ENCODE data around the gene APC2. TPM values are rescaled to one million over a fixed set of nuclear protein-coding genes. Genes with fewer than 3 reads are reported as not detected.

APC2 gene
- total RNA-seq, 1 experiment from 2014 or later = 1.4 TPM

DNA sequence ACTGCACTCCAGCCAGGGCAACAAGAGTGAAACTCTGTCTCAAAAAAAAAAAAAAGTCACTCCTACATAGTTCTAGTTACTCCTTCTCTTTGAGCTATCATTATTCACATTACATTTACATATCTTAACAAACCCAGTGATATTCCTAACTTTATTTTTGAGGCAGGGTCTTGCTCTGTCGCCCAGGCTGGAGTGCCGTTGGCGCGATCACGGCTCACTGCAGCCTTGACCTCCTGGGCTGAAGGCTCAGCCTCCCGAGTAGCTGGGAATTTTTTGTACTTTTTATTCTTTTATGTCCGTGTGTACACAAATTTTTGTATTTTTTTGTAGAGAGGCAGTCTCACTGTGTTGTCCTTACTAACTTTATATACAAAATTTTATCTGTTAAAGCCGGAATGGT is 12.3 kb upstream of the APC2 start:
- Histone ChIP-seq H3K4me2 (ENCODE audit: low read length) (peak overlapping the region; percentile 74), H3K9ac (ENCODE audit: low read length) (no peak overlapping the region), H4K20me1 (ENCODE audit: low read length) (peaks cover 31% of the 10 kb centered on the region), H2AFZ (ENCODE audit: low read length) (peak overlapping the region; percentile 71), H3K27ac (ENCODE audit: low read length) (no peak overlapping the region), H3K9me3 (ENCODE audit: low read length) (no peaks in the 10 kb centered on the region), H3F3A (ENCODE audit: low read length, unreplicated experiment) (peaks cover 6% of the 10 kb centered on the region), H3K27me3 (ENCODE audit: low read length) (no peaks in the 10 kb centered on the region), H3K4me3 (ENCODE audit: low read length) (peak overlapping the region; percentile 78; the same call in 1 of the 2 replicates), H3K4me1 (ENCODE audit: insufficient read depth, low read length) (peaks cover 11% of the 10 kb centered on the region), H3K9me2 (replicated peaks; ENCODE audit: low read length) (no peaks in the 10 kb centered on the region), H3K79me2 (ENCODE audit: low read length) (peaks cover 37% of the 10 kb centered on the region), H3K36me3 (ENCODE audit: low read depth, low read length) (peaks cover 30% of the 10 kb centered on the region)
- ATAC-seq (no peak), DNase-seq (no peak)
- intact Hi-C loops (cut with micrococcal nuclease) = no loop called here
- no TSS peak for BruUV-seq (replicated peaks)
- TF ChIP-seq CTCF (conservative IDR thresholded peaks at IDR 0.05; ENCODE audit: low read depth, low read length) = no peak
- no peak for TF ChIP-seq EZH2 (IDR thresholded peaks at IDR 0.05; ENCODE audit: low read length, unreplicated experiment)
- TF ChIP-seq EZH2phosphoT487 (IDR thresholded peaks at IDR 0.05; ENCODE audit: borderline replicate concordance, low read length) = no peak
- CTCF ChIA-PET = no interaction called here
- POLR2A ChIA-PET (ENCODE audit: unreplicated experiment) = no interaction called here

DNA sequence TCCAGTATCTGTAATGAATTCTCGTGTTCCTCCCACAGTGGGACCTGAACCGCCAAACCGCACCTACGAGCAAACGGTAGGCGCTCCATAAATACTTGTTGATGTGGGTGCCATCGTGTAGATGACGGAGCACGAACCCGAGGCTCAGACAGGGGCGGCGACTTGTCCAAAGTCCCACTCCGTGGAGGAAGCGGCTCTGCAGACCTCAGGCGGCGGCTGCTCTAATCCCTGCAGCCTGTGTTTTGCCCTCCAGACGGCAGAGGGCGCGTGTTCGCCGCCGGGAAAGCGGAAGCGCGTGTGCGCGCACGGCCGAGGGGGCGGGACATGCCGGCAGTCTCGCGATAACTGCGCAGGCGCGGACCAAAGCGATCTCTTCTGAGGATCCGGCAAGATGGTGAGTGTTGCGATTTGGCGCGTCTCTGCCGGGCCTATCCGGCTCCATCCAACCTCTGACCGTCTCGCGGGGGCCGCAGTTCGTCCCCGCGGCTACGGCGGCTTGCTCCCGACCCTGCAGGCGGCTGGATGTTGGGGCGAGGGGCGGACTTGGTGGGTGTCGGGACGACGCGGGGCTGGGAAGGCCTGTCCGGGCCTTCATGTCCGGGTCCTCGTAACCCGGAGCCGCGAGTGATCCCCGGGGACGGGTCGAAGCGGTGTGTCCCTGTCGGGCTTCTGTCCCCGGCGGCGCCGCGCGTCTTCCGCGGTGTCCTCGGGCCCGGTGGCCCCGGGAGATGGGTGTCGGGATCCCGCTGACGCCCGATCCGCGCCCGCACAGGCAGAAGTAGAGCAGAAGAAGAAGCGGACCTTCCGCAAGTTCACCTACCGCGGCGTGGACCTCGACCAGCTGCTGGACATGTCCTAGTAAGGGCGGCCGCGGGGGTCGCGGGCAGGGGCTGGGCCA is 11.6 kb upstream of the APC2 start, which contains the start of gene RPS15:
TSS of gene RPS15 (plus strand) at position 362 of the 898 bp plus-strand sequence. CDS start at position 392, 30 bp downstream.
- no peak for TF ChIP-seq EZH2 (IDR thresholded peaks at IDR 0.05; ENCODE audit: low read length, unreplicated experiment)
- TF ChIP-seq CTCF (conservative IDR thresholded peaks at IDR 0.05; ENCODE audit: low read depth, low read length) = peak; percentile 75
- H3K79me2 ChIP-seq (ENCODE audit: low read length) = peaks cover 37% of the 10 kb centered on the region
- CTCF ChIA-PET = no interaction called here
- intact Hi-C loops (cut with micrococcal nuclease) = no loop called here
- peak within 1 kb of the TSS; percentile 95 for H3K4me2 ChIP-seq (ENCODE audit: low read length)
- no peaks in the 10 kb centered on the region for H3K9me2 ChIP-seq (replicated peaks; ENCODE audit: low read length)
- ATAC-seq (peak; percentile 78), DNase-seq (peak; percentile 90)
- H3K4me3 ChIP-seq (ENCODE audit: low read length) = peak within 1 kb of the TSS; percentile 78
- peak within 1 kb of the TSS; percentile 71 for H2AFZ ChIP-seq (ENCODE audit: low read length)
- TSS peak; percentile 62 for BruUV-seq (replicated peaks)
- H3K9ac ChIP-seq (ENCODE audit: low read length) = peak within 1 kb of the TSS; percentile 100
- H4K20me1 ChIP-seq (ENCODE audit: low read length) = peaks cover 31% of the 10 kb centered on the region
- H3F3A ChIP-seq (ENCODE audit: low read length, unreplicated experiment) = peaks cover 6% of the 10 kb centered on the region
- peaks cover 11% of the 10 kb centered on the region for H3K4me1 ChIP-seq (ENCODE audit: insufficient read depth, low read length)
- H3K9me3 ChIP-seq (ENCODE audit: low read length) = no peaks in the 10 kb centered on the region
- POLR2A ChIA-PET (ENCODE audit: unreplicated experiment) = no interaction called here
- peak within 1 kb of the TSS; percentile 61 for H3K27ac ChIP-seq (ENCODE audit: low read length)
- peaks cover 30% of the 10 kb centered on the region for H3K36me3 ChIP-seq (ENCODE audit: low read depth, low read length)
- H3K27me3 ChIP-seq (ENCODE audit: low read length) = no peaks in the 10 kb centered on the region

DNA sequence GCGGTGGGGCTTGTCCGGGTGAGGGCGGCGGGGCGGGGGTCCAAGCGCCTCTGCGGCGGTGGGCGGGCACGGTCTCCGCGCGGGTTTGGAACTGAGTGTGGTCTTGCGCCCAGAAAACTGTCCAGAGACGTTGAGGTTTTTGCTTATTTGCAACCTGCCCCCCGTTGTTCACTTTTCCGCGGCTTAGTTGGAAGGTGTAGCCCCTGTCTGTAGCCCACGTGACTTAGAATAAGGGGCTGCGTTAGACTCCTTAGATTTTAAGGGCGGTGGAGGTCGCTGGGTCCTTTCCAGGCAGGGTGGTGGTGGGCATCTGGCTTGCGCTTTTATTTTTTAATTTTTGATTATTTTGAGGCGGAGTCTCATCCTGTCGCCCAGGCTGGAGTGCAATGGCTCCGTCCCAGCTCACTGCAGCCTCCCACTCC is 11.0 kb upstream of the APC2 start:
- H3K27me3 ChIP-seq (ENCODE audit: low read length) = no peaks in the 10 kb centered on the region
- CTCF ChIA-PET = no interaction called here

More for the DNA sequence above, 11.0 kb upstream of the APC2 start:
- TF ChIP-seq EZH2phosphoT487 (IDR thresholded peaks at IDR 0.05; ENCODE audit: borderline replicate concordance, low read length) (no peak), CTCF (conservative IDR thresholded peaks at IDR 0.05; ENCODE audit: low read depth, low read length) (no peak), EZH2 (IDR thresholded peaks at IDR 0.05; ENCODE audit: low read length, unreplicated experiment) (no peak)
- Histone ChIP-seq H3K9me2 (replicated peaks; ENCODE audit: low read length) (no peaks in the 10 kb centered on the region), H3F3A (ENCODE audit: low read length, unreplicated experiment) (peaks cover 6% of the 10 kb centered on the region), H3K79me2 (ENCODE audit: low read length) (peaks cover 37% of the 10 kb centered on the region), H3K4me3 (ENCODE audit: low read length) (peak overlapping the region; percentile 78), H3K27ac (ENCODE audit: low read length) (peak overlapping the region; percentile 61), H3K4me2 (ENCODE audit: low read length) (peak overlapping the region; percentile 95), H3K9me3 (ENCODE audit: low read length) (no peaks in the 10 kb centered on the region), H3K9ac (ENCODE audit: low read length) (peak overlapping the region; percentile 100), H3K36me3 (ENCODE audit: low read depth, low read length) (peaks cover 30% of the 10 kb centered on the region), H2AFZ (ENCODE audit: low read length) (no peak overlapping the region), H4K20me1 (ENCODE audit: low read length) (peaks cover 31% of the 10 kb centered on the region), H3K4me1 (ENCODE audit: insufficient read depth, low read length) (peaks cover 16% of the 10 kb centered on the region)
- no TSS peak for BruUV-seq (replicated peaks)
- POLR2A ChIA-PET (ENCODE audit: unreplicated experiment) = no interaction called here
- intact Hi-C loops (cut with micrococcal nuclease) = no loop called here
- DNase-seq (no peak), ATAC-seq (no peak)

All from PC-3 (cell line).